ENCODE results near the gene ADGRL1.
"Not testable (repeated sequence)": the region's sequence is repeated elsewhere in the genome, so short reads cannot be mapped to it uniquely, and the experiment has no call there.

Gene ADGRL1

DNA sequence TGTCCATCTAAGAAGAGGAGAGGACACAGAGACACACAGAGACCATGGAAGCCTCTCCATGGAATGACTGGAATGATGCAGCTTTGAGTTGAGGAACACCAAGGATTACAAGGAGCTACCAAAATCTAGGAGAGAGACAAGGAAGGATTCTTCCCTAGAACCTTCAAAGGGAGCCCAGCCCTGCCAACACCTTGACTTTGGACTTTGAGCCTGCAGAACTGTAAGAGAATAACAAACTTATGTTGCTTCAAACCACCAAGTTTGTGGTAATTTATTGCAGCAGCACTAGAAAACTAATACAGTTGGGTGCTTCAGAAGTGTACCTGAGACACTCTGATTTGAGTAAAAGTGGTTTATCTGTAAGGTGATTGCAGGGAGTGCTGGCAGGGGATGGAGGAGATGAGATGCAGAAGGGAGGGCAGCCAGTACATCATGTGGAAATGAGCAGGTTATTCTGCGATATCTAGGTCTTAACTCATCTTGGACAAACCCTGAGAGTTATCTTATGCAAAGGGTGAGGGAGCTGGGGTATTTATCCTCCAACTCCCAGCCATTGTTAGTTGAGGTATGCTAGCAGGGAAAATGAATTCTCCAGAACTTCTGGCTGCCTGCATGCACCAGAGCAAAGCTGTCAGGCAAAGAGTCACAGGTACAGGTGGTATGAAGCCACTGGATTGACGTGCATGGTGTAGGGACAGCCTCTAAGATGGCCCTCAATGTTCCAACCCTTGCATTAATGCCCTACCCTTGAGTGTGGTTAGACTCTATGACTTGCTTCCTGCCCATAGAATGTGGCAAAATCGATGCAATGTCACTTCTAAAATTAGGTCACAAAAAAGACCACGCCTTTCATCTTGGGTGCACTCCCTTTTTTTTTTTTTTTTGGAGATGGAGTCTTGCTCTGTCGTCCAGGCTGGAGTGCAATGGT, 31.3 kb upstream of the ADGRL1 start:
- no peak overlapping the region for H3K4me3 ChIP-seq (ENCODE audit: low read length)
- DNase-seq (ENCODE audit: low read depth) = no peak
- no peak for TF ChIP-seq CTCF (conservative IDR thresholded peaks at IDR 0.05; ENCODE audit: low read length)

DNA sequence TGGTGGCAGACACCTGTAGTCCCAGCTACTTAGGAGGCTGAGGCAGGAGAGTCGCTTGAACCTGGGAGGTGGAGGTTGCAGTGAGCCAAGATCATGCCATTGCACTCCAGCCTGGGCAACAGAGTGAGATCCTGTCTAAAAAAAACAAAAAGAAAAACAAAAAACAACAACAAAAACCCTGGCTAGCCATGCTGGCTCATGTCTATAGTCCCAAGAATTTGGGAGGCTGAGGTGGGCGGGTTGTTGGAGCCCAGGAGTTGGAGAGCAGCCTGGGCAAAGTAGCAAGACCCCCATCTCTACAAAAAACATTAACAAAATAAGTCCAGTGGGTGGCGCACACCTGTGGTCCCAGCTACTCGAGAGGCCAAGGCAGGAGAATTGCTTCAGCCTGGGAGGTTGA, 27.0 kb upstream of the ADGRL1 start:
- not testable (repeated sequence) for DNase-seq (ENCODE audit: low read depth); H3K4me3 ChIP-seq (ENCODE audit: low read length)

- not testable (repeated sequence) for H3K4me3 ChIP-seq (ENCODE audit: low read length)
- peak; percentile 42 for DNase-seq (ENCODE audit: low read depth)
Observed at GRCh38 chr19:14228446-14229071, 22.6 kb upstream of the ADGRL1 start.

DNA sequence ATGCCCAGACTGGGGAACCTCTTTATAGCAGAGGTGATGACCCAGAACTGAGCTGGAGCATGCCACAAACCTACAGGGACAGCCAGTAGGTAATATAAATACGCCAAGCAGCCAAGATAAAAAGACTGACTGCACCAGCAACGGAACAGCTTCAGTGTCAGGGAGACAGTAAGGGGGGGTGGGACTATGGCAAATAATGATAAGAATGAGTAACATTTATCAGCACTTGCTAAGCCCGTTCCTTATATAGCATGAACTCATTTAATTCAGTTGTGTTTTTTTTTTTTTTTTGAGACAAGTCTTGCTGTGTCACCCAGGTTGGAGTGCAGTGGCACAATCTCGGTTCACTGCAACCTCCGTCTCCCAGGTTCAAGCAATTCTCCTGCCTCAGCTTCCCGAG, 20.5 kb upstream of the ADGRL1 start:
- not testable (repeated sequence) for H3K4me3 ChIP-seq (ENCODE audit: low read length); DNase-seq (ENCODE audit: low read depth)

DNA sequence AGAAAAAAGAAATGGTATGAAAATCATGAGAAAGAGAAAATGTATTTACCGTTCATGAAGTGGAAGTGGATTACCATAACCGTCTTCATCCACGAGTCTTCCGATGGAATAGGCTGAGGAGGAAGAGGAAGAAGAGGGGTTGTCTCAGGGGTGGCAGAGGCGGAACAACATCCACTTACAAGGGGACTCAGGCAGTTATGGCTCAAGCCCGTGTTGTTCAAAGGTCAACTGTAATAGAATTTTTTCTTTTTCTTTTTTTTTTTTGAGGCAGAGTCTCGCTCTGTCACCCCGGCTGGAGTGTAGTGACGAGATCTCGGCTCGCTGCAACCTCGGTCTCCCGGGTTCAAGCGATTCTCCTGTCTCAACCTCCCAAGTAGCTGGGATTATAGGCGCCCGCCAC, 16.9 kb upstream of the ADGRL1 start:
- TF ChIP-seq CTCF (conservative IDR thresholded peaks at IDR 0.05; ENCODE audit: low read length) = no peak
- DNase-seq (ENCODE audit: low read depth) = no peak
- no peak overlapping the region for H3K4me3 ChIP-seq (ENCODE audit: low read length)

GRCh38 chr19:14221345-14221744, 15.4 kb upstream of the ADGRL1 start:
- not testable (repeated sequence) for DNase-seq (ENCODE audit: low read depth); H3K4me3 ChIP-seq (ENCODE audit: low read length)

- H3K4me3 ChIP-seq (ENCODE audit: low read length) = no peak overlapping the region
- peak; percentile 43 for DNase-seq (ENCODE audit: low read depth)
- TF ChIP-seq CTCF (conservative IDR thresholded peaks at IDR 0.05; ENCODE audit: low read length) = no peak
Observed at GRCh38 chr19:14218620-14219330, 12.8 kb upstream of the ADGRL1 start.

- not testable (repeated sequence) for DNase-seq (ENCODE audit: low read depth); H3K4me3 ChIP-seq (ENCODE audit: low read length)
Observed at GRCh38 chr19:14217886-14218285, 11.9 kb upstream of the ADGRL1 start.

- no peak for TF ChIP-seq CTCF (conservative IDR thresholded peaks at IDR 0.05; ENCODE audit: low read length)
- no peak for DNase-seq (ENCODE audit: low read depth)
- no peak overlapping the region for H3K4me3 ChIP-seq (ENCODE audit: low read length)
Observed at GRCh38 chr19:14214580-14214979, 8.6 kb upstream of the ADGRL1 start.

- H3K4me3 ChIP-seq (ENCODE audit: low read length); DNase-seq (ENCODE audit: low read depth): not testable (repeated sequence)
Observed at GRCh38 chr19:14210182-14210581, 4.2 kb upstream of the ADGRL1 start.

- not testable (repeated sequence) for H3K4me3 ChIP-seq (ENCODE audit: low read length); DNase-seq (ENCODE audit: low read depth)
Observed at GRCh38 chr19:14209401-14209800, 3.4 kb upstream of the ADGRL1 start.

- H3K4me3 ChIP-seq (ENCODE audit: low read length); DNase-seq (ENCODE audit: low read depth): not testable (repeated sequence)
Observed at GRCh38 chr19:14208496-14208895, 2.5 kb upstream of the ADGRL1 start.

- DNase-seq (ENCODE audit: low read depth) = not testable (repeated sequence)
Observed at GRCh38 chr19:14207796-14208195, 1.8 kb upstream of the ADGRL1 start.

More at GRCh38 chr19:14207796-14208195, 1.8 kb upstream of the ADGRL1 start:
- H3K4me3 ChIP-seq (ENCODE audit: low read length) = not testable (repeated sequence)

Measured in AG10803 (cell line).